Limb (tissue), 2 donors: ENCODE results near the gene GRID1.

Experiments used
- DNase-seq, 2 donors: peaks; one replicate each; pipeline ENCODE4 v3.0.0-alpha.2; 2016; ENCODE audit errors: extremely low spot score in 2 of 2

The GRID1 gene

DNA sequence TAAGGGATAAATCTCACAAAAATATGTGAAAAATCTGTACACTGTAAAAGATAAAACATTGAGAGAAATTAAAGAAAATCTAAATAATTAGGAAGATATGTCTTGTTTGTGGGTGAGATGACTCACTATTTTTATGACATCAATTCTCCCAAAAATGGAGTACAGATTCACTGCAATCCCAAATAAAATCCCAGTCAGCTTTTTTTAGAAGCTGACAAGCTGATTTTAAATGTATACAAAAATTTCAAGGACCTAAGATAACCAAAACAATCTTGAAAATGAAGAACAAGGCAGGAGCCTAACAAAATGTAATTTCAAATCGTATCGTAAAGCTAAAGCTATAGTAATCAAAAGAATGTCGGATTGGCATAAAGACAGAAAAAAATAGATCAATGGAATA lies 458.1 kb downstream of the GRID1 start:
- no peak for DNase-seq

DNA sequence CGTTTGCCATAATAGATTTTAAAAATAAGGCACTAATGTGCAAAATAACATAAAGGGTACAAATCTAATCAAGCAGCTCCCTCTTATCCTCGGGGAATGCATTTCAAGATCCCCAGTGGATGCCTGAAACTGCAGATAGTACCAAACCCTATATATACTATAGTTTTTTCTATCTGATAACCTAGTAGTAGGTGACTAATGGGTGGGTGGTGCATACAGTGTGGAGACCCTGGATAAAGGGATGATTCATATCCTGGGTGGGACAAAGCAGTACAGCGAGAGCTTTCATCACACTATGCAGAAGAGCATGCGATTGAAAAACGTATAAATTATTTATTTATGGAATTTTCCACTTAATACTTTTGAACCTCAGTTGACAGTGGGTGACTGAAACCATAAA lies 464.5 kb downstream of the GRID1 start:
- DNase-seq = no peak

DNA sequence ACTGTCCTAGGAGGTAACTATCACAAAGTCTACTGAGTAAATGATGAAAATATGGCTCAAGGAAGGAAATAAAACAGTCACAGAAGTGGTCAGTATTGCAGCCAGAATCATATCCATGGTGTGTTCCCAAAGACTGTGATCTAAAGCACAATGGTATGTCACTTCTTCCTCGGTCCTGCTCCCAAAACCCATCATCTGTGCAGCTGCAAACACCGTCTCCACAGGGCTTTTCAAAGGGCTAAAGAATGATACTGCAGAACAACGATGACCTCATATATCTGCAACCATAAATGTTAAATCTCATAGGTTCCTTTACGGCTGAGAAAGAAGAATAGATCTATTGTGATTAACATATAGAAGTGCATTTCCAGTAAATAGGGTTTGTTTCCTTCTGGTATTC lies 465.0 kb downstream of the GRID1 start:
- peak in 1 of 2 donors; percentile 24 for DNase-seq

DNA sequence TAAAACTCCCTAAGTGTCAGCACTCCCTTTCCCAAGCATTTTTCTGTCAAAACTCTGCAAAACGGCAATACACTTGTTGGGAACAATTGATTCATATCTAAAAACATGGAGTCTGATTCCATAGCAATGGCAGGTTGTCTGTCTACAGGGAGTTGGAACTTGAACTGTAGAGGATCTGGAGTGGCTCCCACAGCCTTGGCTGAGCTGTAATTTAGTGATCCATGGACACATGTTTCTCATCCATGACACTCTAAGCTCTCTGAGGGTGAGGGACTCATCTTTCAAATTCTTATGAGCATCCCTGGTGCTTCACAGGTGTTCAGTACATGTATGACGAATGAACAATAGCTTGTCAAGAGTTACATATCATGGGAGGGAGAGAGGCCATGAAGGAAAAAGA lies 466.1 kb downstream of the GRID1 start:
- no peak for DNase-seq

DNA sequence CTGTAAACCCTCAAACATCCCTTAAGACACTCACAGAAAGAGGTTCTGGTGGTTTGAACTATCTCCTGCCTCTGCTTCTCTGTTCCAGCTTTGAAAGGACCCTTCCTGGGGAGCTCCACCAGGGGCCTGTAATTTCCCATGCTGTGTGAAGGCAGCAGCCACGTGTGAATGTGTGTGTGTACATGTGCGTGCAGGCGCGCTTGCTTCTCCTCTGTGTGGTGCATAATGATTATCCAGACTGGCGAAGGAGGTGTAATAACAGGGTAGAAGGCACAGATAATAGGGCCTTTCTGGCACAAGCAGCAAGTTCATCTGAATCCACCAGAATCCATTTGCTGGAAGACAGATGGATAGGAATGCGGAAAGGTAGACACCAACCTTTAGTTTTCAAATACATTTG lies 466.5 kb downstream of the GRID1 start:
- no peak for DNase-seq

DNA sequence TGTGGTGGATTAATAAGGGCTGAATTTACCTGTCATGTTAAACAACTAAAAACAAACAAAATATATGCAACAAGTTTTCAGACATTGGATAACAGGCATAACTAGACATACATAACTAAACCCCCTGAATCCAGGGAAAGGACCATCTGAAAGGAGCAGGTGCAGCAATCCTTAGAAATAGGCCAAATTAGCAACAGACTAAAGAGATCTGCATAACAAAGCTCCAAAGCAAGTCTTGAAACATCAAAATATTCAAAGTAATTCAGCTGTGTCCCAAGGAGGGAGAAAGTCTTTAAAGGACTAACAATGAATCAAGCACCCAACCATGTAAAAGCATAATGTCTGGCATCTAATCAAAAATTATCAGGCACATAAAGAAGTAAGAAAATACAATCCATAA lies 475.1 kb downstream of the GRID1 start:
- DNase-seq = no peak

DNA sequence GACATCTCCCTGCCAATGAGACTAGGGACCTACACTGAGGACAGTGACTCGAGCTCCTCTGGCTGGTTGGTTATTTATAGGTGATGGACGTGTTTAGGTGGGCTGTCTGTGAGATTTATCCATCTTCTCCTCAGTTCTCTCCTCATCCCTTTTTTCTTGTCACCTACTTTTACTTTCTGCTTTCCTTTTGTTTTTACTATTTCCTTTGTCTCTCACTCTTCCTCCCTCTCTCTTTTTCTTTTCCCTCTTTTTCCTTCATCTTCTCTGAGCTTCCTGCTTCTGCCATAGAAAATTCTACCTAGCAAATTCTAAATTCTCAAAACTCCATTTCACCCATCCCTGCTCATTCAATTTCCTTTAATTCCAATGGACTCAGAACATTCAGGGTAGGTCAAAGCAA lies 478.0 kb downstream of the GRID1 start:
- DNase-seq = no peak

DNA sequence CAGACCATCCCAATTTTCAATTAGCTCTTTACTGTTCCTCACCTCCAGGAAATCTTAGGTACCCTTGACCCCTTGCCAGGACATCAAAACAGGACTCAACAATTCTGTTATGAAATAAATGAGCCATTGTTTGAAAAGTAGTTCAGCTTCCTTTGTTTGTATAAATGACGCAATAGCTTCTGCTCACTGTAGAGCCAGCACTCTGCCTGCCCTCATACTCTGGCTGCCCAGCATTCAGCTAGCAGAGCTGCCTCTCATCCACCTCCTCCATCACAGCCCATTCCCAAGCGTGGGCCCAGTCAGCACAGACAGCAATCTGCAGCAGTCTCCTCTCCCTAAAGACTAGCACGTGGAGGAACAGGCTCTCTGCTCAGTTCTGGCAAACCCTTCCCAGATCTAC lies 478.6 kb downstream of the GRID1 start:
- no peak for DNase-seq

DNA sequence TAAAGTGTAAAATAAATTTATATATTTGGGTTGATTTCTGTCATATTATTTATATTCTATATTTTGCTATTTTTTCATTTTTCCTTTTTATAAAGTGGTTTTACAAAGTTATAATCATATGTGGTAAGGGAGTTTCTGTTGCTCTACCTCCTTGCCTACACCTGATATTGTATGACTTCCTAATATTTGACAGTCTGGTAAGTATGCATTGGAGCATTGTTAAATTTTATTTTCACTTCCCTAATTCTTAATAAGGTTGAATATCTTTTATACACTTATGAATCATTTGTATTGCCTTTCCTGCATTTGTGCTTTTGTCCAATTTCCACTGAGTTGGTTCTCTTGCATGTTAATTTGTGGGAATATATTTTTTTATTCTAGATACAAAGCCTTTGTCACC lies 492.4 kb downstream of the GRID1 start:
- no peak for DNase-seq

DNA sequence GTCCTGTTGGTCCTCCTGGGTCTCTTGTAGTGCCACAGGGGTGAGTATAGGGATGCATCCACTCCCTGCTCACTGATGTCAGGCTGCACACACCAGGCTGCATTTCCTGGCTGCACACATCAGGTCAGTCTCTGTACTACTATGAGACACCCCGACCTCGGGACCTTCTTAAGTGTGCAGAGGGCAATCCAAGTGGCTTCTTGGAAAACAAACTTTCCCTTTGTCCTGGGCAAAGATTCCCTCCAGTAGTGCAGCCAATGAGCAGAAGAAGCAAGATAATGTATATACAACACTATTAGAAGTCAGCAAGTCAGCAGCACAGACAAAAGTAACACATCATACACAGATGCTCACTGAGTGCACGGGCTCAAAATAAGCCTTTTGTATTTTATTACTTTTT lies 493.5 kb downstream of the GRID1 start:
- DNase-seq = no peak

DNA sequence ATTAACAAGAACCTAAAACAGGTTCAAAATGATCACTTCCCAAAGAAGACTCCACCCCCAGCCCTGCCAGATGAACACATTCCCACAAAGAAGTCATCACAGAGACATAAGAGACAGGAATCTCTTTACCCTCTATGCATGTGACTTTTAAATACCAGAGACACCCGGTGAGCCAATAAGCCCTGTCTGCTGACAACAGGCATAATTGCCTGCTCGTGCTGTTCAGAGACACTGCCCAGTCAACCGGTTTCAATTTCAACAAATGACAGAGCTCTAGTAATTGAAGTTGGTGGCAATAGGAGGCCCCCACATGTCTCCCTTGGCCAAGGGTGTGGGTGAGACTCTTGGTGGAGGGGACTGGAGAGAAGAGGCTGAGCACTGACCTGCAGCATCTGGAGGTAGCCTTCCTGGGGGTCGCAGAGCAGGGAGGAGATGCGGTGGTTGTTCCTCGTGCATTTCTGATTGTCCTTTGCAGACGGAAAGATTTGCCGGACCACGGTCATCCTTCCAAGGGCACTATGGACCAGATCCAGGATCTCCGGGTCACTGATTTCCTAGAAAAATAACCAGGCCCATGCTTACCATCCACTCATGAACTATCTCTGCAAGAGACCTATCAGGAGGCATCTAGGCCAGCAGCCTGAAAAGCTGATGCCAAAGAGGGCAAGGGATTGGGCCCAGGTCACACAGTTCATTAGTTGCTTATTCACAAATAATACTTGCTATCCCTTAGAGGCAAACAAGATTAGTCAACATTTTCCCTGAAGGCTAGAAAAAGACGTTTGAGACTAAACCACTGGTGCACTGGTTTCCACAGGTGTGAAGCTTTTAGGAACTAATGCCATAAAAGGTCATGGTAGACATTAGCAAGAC lies 497.7 kb downstream of the GRID1 start:
- no peak for DNase-seq

DNA sequence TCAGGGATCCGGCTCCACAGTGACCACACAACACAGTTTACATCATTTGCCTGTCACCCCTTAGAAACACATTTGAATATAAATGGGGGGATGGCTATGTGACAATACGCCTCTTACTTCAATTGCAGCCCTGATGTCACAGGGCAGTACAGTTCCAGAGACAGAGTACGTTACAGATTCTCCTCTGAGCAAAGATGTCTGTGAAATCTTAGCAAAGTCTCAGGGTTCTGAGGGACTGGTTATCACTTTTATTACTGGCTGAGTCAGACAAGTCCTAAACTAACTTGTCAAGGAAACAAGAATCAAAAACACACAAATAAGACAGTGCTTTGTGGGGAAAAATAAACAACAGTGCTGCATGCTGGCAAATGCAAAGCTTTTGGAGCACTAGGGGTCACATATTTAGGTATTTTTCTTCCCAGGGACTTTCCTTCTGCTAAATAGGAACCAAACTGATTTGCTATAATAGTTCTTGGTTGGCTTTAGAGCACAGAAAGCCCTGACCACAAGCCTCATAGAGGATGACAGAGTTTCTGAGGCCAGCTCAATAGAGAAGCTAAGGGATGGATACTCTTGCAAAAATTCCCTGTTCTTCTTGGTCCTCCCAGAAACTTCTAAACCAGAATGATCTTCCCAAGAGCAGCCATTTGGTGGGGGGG lies 501.6 kb downstream of the GRID1 start:
- DNase-seq = no peak

DNA sequence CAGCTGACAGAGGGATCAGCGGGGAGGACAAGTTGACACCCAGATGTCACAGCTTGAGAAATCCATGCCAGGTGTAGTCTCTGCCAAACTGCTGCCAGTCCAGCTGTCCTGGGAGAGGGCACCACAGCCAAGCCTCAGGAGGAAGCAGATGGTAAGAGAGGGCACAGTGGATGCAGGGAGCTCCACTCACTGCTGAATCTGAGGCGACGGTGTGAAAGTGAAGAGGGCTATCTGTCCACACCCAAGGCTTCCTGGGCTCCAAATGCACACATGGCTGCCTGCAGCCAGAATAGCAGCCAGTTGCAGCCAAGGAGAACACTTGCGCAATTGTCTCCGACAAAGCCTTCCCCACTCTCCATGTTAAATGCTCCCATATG lies 502.4 kb downstream of the GRID1 start:
- DNase-seq = no peak

DNA sequence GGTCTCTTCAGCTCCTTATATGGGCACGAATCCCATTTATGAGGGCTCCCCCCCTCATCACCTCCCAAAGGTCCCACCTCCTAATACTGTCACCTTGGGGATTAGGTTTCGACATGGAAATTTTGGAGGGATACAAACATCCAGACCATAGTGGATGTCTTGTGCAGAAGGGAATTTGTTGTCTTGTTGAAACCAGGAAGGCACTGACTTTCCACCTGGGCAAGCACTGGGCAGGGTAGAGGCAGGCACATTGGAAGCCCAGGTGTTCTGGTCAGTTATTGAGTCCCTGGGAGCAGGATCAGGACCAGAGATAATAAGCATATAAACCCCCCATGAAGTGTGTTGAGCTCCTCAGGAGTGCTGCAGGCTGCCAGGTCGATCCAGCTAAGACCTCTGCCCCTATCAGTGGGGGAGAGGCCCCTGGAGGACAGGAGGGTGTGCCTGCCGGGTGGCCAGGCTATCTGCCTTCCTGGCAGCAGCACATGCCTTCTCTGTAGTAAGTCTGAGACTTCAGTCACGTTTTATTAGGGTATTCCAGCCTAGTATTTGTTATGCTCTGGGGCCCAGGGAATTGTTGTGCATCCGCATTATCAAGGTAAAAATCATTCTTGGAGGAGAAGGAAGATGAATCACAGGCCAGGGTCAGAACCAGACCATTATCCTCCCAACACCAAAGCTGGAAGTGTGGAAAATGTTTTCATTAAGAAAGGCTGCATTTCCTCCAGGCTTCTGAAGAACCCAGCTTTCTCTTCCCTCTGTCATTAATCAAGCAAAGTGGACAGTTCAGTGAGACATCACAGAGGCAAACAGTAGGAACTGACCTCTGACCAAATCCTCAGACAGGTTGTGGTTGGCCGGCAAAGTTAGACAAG lies 503.1 kb downstream of the GRID1 start:
- no peak for DNase-seq

DNA sequence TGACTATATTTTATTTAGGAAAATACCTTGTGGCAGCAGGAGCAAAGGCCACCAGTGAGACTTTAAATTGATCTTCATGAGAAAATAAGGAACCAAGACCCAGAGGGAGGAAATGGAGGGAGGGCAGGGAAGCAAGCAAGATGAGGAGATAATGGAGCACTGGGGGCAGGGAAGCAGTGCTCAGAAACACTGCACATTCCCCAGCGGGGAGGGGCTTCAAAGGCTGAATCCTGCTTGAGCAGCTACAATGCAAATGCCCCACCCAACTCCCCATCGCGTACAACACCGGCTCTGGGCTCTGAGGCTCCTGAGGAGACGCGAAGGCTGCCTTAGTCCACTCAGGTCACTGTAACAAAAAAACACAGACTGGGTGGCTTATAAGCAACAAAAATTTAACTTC lies 503.8 kb downstream of the GRID1 start:
- no peak for DNase-seq

DNA sequence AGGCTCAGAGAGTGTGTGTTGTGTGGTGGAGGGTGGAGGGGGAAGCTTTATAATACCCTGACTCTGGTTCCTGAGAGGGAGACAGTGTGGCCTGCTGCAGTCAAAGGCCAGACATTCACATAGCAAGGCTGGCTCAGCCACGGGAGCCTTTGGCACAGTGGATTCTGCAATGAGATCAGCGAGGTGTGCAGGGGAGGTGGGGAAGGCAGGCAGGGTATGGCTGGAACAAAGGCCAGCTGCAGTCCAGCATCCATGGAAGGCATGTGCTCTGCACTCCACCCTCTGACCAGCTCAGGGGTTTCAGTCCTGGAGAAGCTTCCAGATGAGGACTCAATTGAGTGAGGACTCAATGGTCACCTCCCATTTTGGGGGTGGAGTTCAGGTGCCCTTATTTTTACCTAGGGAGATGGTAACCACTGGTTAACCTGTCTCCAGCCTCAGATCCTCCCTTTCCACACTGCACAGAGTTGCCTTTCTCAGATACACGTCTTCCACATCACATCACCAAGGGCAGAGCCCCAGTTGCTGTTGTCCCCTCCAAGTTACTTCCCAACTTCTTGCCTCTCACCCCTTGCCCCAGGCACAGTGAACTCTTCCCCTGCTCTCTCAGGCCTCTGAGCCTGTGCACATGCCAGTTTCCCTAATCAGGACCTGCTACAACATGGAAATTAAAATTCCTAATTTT lies 504.9 kb downstream of the GRID1 start:
- no peak for DNase-seq

DNA sequence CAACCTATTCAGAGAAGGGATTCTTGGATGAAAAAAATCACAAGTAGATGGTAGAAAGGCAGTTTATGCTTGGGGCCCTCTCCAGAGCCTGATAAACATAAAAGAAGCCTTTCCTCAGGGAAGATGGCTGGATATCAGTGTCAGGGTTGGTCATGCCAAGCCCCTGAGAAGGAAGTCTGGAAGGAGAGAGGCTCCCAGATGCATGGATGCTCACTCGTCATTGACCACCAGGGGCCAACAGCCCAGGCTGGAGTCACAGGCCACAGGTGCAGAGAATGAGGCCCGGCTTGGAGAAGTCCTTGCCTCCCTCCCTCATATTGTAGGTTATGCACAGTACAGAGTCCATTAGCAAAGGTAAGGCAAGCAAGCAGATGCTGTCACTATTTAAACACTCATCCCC lies 506.7 kb downstream of the GRID1 start:
- no peak for DNase-seq

DNA sequence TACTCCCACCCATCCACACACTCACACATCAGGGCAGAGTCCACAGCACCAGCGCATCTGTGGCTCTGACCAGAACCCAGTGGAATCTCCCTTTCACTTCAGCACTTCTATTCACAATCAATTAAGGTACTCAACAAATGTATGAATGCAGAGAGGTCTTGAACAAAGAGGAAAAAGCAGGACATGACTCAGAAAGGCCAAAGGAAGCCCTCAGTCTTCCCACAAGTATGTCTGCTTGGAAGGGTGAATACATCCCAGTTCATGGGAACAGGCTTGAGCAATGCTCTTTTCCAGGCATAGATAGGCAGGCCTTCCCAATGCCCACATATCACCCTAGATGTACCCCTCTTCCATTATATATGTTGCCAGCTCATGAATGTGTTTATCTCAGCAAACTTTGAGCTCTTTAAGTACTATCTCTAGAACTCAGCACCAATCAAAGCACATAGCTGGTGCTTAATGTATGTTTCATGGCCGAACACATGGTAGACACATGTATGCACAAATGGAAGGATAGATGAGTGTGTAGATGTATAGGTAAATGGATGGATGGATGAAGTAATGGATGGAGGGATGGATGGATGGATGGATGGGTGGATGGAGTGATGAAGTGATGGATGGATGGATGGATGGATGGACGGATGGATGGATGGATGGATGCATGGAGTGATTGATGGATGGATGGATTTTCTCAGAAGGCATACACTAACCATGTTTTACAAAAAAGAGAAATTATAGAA lies 507.6 kb downstream of the GRID1 start:
- no peak for DNase-seq

DNA sequence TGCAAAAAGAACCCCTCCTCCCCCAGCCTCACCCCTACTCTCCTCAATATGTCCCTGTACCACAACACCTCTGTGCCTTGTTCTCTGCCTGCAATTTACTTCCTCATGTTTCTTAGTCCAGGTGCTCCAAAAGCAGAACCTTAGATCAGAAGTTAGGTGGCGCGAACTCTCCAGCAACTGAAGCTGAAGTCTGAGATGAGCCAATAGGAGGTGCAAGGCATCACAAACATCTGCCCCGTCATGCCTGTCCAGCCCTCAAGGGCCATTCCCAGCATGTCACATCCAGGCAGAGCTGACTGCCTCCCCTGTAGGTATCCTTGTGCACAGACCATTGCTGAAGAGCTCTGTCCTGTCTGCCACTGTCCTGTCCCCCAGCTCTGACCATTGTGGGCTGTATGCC lies 508.8 kb downstream of the GRID1 start:
- DNase-seq = no peak

DNA sequence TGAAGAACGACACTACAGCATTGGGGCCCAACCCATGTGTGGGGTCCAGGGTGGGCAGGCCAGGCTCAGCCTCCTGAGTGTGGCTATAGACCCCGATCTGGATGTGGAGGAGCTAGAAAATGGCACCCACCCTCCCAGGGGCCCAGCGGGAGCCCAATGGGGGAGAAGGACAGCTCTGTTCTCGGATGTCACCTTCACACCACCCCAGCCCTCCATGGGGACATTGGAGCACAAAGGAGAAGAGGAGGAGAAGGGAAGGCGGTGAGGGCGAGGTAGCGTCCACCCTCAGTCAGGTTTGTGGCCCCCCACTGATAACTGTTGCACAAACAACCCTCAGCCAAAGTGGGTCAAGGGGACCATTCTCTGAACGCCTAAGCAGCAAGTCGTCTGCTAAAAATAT lies 509.3 kb downstream of the GRID1 start:
- DNase-seq = no peak

DNA sequence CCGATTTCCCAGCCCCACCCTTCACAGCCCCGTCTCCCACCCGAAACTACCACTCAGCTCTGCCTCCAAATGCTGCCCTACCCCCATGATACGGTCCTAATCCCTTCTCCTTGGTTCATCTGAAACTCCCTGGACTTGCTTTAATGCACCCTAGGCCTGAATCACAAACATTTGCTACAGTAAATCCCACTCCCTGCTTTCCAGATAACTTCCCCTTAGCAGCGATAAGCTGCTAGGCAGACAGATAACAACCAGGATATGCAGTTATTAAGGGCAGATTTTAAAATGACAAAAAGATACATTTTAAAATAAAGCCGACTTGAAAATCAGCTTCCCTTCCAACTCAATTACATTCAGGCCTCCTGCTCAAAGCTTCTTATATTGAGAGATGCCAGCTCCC lies 514.7 kb downstream of the GRID1 start:
- no peak for DNase-seq
